Measurements from ENCODE around the gene LRRC75A. TPM values are rescaled to one million over a fixed set of nuclear protein-coding genes. Genes with fewer than 3 reads are reported as not detected.

LRRC75A gene
- total RNA-seq, 1 experiment from 2014 or later = 22.9 TPM

DNA sequence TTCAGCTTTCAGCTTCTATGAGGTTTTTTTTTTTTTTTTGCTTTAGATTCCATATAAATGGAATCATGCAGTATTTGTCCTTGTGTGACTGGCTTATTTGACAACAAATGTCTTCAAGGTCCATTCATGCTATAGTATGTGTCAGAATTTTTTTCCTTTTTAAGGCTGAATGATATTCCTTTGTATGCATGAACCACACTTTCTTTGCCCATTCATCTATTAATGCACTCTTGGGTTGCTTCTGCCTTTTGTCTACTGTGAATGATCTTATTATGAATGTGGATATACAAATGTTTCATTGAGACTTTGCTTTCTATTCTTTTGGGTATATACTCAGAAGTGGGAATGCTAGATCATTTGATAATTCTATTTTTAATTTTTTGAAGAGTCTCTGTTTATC, 27.0 kb upstream of the LRRC75A start:
- Mint-ChIP-seq H3K9me3 (no peaks in the 10 kb centered on the region), H3K27me3 (ENCODE audit: low read depth) (peaks cover 24% of the 10 kb centered on the region), H3K27ac (no peak overlapping the region), H3K4me1 (peaks cover 15% of the 10 kb centered on the region), H3K36me3 (no peaks in the 10 kb centered on the region), H3K4me3 (no peak overlapping the region)
- TF ChIP-seq JAZF1 (CRISPR knock-in tag; IDR thresholded peaks at IDR 0.05) (no peak), NR2C2 (CRISPR knock-in tag; IDR thresholded peaks at IDR 0.05) (no peak), ATF1 (CRISPR knock-in tag; IDR thresholded peaks at IDR 0.05) (no peak), TCF7 (CRISPR knock-in tag; IDR thresholded peaks at IDR 0.05; ENCODE audit: low read depth) (no peak), ETV6 (CRISPR knock-in tag; IDR thresholded peaks at IDR 0.05) (no peak), NFYB (CRISPR knock-in tag; conservative IDR thresholded peaks at IDR 0.05; ENCODE audit: low read depth) (no peak), MXD4 (CRISPR knock-in tag; IDR thresholded peaks at IDR 0.05; ENCODE audit: borderline replicate concordance) (no peak), IRF2 (CRISPR knock-in tag; IDR thresholded peaks at IDR 0.05; ENCODE audit: borderline replicate concordance, low read depth) (no peak), MYBL2 (CRISPR knock-in tag; IDR thresholded peaks at IDR 0.05) (no peak), GABPB1 (CRISPR knock-in tag; IDR thresholded peaks at IDR 0.05) (no peak), ZNF138 (CRISPR knock-in tag; conservative IDR thresholded peaks at IDR 0.05) (no peak), ZNF423 (CRISPR knock-in tag; IDR thresholded peaks at IDR 0.05) (no peak)
- TF ChIP-seq, protein P1, sequence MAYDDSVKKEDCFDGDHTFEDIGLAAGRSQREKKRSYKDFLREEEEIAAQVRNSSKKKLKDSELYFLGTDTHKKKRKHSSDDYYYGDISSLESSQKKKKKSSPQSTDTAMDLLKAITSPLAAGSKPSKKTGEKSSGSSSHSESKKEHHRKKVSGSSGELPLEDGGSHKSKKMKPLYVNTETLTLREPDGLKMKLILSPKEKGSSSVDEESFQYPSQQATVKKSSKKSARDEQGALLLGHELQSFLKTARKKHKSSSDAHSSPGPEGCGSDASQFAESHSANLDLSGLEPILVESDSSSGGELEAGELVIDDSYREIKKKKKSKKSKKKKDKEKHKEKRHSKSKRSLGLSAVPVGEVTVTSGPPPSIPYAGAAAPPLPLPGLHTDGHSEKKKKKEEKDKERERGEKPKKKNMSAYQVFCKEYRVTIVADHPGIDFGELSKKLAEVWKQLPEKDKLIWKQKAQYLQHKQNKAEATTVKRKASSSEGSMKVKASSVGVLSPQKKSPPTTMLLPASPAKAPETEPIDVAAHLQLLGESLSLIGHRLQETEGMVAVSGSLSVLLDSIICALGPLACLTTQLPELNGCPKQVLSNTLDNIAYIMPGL (CRISPR knock-in tag; IDR thresholded peaks at IDR 0.05) = no peak
- TF ChIP-seq, protein P2, sequence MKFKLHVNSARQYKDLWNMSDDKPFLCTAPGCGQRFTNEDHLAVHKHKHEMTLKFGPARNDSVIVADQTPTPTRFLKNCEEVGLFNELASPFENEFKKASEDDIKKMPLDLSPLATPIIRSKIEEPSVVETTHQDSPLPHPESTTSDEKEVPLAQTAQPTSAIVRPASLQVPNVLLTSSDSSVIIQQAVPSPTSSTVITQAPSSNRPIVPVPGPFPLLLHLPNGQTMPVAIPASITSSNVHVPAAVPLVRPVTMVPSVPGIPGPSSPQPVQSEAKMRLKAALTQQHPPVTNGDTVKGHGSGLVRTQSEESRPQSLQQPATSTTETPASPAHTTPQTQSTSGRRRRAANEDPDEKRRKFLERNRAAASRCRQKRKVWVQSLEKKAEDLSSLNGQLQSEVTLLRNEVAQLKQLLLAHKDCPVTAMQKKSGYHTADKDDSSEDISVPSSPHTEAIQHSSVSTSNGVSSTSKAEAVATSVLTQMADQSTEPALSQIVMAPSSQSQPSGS (CRISPR knock-in tag; IDR thresholded peaks at IDR 0.05; ENCODE audit: borderline replicate concordance, low read depth) = no peak
- TF ChIP-seq, protein P3, sequence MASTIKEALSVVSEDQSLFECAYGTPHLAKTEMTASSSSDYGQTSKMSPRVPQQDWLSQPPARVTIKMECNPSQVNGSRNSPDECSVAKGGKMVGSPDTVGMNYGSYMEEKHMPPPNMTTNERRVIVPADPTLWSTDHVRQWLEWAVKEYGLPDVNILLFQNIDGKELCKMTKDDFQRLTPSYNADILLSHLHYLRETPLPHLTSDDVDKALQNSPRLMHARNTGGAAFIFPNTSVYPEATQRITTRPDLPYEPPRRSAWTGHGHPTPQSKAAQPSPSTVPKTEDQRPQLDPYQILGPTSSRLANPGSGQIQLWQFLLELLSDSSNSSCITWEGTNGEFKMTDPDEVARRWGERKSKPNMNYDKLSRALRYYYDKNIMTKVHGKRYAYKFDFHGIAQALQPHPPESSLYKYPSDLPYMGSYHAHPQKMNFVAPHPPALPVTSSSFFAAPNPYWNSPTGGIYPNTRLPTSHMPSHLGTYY (CRISPR knock-in tag; IDR thresholded peaks at IDR 0.05) = no peak
- TF ChIP-seq, protein P4, sequence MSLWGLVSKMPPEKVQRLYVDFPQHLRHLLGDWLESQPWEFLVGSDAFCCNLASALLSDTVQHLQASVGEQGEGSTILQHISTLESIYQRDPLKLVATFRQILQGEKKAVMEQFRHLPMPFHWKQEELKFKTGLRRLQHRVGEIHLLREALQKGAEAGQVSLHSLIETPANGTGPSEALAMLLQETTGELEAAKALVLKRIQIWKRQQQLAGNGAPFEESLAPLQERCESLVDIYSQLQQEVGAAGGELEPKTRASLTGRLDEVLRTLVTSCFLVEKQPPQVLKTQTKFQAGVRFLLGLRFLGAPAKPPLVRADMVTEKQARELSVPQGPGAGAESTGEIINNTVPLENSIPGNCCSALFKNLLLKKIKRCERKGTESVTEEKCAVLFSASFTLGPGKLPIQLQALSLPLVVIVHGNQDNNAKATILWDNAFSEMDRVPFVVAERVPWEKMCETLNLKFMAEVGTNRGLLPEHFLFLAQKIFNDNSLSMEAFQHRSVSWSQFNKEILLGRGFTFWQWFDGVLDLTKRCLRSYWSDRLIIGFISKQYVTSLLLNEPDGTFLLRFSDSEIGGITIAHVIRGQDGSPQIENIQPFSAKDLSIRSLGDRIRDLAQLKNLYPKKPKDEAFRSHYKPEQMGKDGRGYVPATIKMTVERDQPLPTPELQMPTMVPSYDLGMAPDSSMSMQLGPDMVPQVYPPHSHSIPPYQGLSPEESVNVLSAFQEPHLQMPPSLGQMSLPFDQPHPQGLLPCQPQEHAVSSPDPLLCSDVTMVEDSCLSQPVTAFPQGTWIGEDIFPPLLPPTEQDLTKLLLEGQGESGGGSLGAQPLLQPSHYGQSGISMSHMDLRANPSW (CRISPR knock-in tag; conservative IDR thresholded peaks at IDR 0.05; ENCODE audit: low read depth) = no peak
- TF ChIP-seq, protein P5, sequence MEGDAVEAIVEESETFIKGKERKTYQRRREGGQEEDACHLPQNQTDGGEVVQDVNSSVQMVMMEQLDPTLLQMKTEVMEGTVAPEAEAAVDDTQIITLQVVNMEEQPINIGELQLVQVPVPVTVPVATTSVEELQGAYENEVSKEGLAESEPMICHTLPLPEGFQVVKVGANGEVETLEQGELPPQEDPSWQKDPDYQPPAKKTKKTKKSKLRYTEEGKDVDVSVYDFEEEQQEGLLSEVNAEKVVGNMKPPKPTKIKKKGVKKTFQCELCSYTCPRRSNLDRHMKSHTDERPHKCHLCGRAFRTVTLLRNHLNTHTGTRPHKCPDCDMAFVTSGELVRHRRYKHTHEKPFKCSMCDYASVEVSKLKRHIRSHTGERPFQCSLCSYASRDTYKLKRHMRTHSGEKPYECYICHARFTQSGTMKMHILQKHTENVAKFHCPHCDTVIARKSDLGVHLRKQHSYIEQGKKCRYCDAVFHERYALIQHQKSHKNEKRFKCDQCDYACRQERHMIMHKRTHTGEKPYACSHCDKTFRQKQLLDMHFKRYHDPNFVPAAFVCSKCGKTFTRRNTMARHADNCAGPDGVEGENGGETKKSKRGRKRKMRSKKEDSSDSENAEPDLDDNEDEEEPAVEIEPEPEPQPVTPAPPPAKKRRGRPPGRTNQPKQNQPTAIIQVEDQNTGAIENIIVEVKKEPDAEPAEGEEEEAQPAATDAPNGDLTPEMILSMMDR (IDR thresholded peaks at IDR 0.05) = no peak
- ChIA-PET CTCF (interaction anchor here (1.0 to 8.8 kb wide), 4 partner anchors 17 to 72 kb away, joined by 3 to 204 read pairs (median 18); no protein-coding TSS in a partner anchor), POLR2A (no interaction called here)
- DNase-seq (ENCODE audit: low spot score) = no peak
- no peak for ATAC-seq

DNA sequence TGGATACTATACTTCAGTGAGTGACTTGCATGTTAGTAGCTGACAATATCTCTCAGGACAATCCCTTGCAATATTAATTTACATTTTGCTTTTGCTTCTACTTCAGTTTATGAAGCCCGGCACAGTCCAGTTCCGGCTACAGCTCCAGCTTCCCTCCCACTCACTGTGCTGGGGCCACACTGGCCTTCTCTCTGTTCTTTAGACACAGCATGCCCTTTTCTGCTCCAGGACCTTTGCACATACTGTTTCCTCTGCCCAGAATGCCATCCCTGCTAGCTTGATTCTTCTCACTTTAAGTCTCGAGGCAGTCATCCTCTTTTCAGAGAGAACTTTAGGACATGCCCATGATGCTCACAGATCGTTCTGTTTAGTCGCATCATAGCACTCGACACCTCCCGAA, 25.5 kb upstream of the LRRC75A start:
- ATAC-seq (no peak), DNase-seq (ENCODE audit: low spot score) (no peak)
- ChIA-PET POLR2A (no interaction called here), CTCF (interaction anchor here (1.5 to 8.8 kb wide), 3 partner anchors 21 to 65 kb away, joined by 4 to 204 read pairs (median 6); no protein-coding TSS in a partner anchor)
- H3K36me3 Mint-ChIP-seq = no peaks in the 10 kb centered on the region
- peaks cover 29% of the 10 kb centered on the region for H3K27me3 Mint-ChIP-seq (ENCODE audit: low read depth)
- no peaks in the 10 kb centered on the region for H3K9me3 Mint-ChIP-seq
- H3K27ac Mint-ChIP-seq = no peak overlapping the region
- H3K4me1 Mint-ChIP-seq = peaks cover 23% of the 10 kb centered on the region
- H3K4me3 Mint-ChIP-seq = no peak overlapping the region
- no peak for TF ChIP-seq EMX1 (CRISPR knock-in tag; IDR thresholded peaks at IDR 0.05)
- TF ChIP-seq, protein P3 (CRISPR knock-in tag; IDR thresholded peaks at IDR 0.05) = no peak
- TF ChIP-seq SOX15 (CRISPR knock-in tag; IDR thresholded peaks at IDR 0.05) = no peak
- TF ChIP-seq, protein P6, sequence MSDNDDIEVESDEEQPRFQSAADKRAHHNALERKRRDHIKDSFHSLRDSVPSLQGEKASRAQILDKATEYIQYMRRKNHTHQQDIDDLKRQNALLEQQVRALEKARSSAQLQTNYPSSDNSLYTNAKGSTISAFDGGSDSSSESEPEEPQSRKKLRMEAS (CRISPR knock-in tag; IDR thresholded peaks at IDR 0.05) = no peak
- no peak for TF ChIP-seq HMGA2 (CRISPR knock-in tag; IDR thresholded peaks at IDR 0.05)
- TF ChIP-seq, protein P7, sequence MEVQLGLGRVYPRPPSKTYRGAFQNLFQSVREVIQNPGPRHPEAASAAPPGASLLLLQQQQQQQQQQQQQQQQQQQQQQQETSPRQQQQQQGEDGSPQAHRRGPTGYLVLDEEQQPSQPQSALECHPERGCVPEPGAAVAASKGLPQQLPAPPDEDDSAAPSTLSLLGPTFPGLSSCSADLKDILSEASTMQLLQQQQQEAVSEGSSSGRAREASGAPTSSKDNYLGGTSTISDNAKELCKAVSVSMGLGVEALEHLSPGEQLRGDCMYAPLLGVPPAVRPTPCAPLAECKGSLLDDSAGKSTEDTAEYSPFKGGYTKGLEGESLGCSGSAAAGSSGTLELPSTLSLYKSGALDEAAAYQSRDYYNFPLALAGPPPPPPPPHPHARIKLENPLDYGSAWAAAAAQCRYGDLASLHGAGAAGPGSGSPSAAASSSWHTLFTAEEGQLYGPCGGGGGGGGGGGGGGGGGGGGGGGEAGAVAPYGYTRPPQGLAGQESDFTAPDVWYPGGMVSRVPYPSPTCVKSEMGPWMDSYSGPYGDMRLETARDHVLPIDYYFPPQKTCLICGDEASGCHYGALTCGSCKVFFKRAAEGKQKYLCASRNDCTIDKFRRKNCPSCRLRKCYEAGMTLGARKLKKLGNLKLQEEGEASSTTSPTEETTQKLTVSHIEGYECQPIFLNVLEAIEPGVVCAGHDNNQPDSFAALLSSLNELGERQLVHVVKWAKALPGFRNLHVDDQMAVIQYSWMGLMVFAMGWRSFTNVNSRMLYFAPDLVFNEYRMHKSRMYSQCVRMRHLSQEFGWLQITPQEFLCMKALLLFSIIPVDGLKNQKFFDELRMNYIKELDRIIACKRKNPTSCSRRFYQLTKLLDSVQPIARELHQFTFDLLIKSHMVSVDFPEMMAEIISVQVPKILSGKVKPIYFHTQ (CRISPR knock-in tag; IDR thresholded peaks at IDR 0.05) = no peak
